SK-N-SH treated with all-trans-retinoic acid at 6 μM for 48 hours (cell line): Measurements from ENCODE around the gene MAN1A2.

Source experiments
- ATAC-seq: fragments of 200-7000 bp; cut with Tn5 transposase; 3 replicates; pipeline ENCODE4 v1.9.1; 2020; ENCODE audit warnings: mild to moderate bottlenecking, moderate library complexity
- BACH2 ChIP-seq: fragments of 250-450 bp; sonication (Bioruptor Pico); IDR thresholded peaks from 2 replicates; pipeline ENCODE4 v1.9.0; 2021; ENCODE audit warnings: mild to moderate bottlenecking, borderline replicate concordance
- CREB5 ChIP-seq: fragments of 250-450 bp; sonication (Bioruptor Pico); IDR thresholded peaks from 2 replicates; pipeline ENCODE4 v1.5.1; 2020; ENCODE audit warnings: low read depth, mild to moderate bottlenecking, moderate library complexity
- CSDC2 ChIP-seq: fragments of 250-450 bp; sonication (Bioruptor Pico); IDR thresholded peaks from 2 replicates; pipeline ENCODE4 v1.5.0; 2020; ENCODE audit warnings: mild to moderate bottlenecking, moderate library complexity
- ESRRG ChIP-seq: fragments of 250-450 bp; sonication (Bioruptor Pico); IDR thresholded peaks from 2 replicates; pipeline ENCODE4 v1.6.1; 2021; ENCODE audit warnings: mild to moderate bottlenecking
- ISL1 ChIP-seq: fragments of 250-450 bp; sonication (Bioruptor Pico); IDR thresholded peaks from 2 replicates; pipeline ENCODE4 v2.1.2; 2022; ENCODE audit warnings: mild to moderate bottlenecking, moderate library complexity
- OSR1 ChIP-seq: fragments of 250-450 bp; sonication (Bioruptor Pico); IDR thresholded peaks from 2 replicates; pipeline ENCODE4 v1.8.0; 2022; ENCODE audit warnings: moderate library complexity, mild to moderate bottlenecking, inconsistent platforms
- PPARA ChIP-seq: fragments of 250-450 bp; sonication (Bioruptor Pico); IDR thresholded peaks from 2 replicates; pipeline ENCODE4 v1.5.0; 2020; ENCODE audit warnings: mild to moderate bottlenecking, borderline replicate concordance
- RARB ChIP-seq: fragments of 250-450 bp; sonication (Bioruptor Pico); IDR thresholded peaks from 2 replicates; pipeline ENCODE4 v1.8.0; 2021; ENCODE audit warnings: mild to moderate bottlenecking, moderate library complexity
- SNAI2 ChIP-seq: fragments of 250-450 bp; sonication (Bioruptor Pico); IDR thresholded peaks from 2 replicates; pipeline ENCODE4 v1.5.0; 2020; ENCODE audit warnings: mild to moderate bottlenecking, moderate library complexity
- TCF4 ChIP-seq: fragments of 250-450 bp; sonication (Bioruptor Pico); IDR thresholded peaks from 2 replicates; pipeline ENCODE4 v1.8.0; 2021; ENCODE audit warnings: mild to moderate bottlenecking, moderate library complexity, borderline replicate concordance
- TOX ChIP-seq: fragments of 250-450 bp; sonication (Bioruptor Pico); IDR thresholded peaks from 2 replicates; pipeline ENCODE4 v1.8.0; 2021; ENCODE audit warnings: mild to moderate bottlenecking, moderate library complexity, borderline replicate concordance
- TSHZ2 ChIP-seq: fragments of 250-450 bp; sonication (Bioruptor Pico); IDR thresholded peaks from 2 replicates; pipeline ENCODE4 v1.5.0; 2020; ENCODE audit warnings: mild to moderate bottlenecking, moderate library complexity
- ZC3H10 ChIP-seq: fragments of 250-450 bp; sonication (Bioruptor Pico); IDR thresholded peaks from 2 replicates; pipeline ENCODE4 v1.5.1; 2021; ENCODE audit warnings: mild to moderate bottlenecking, moderate library complexity
- ZFP3 ChIP-seq: fragments of 250-450 bp; sonication (Bioruptor Pico); IDR thresholded peaks from 2 replicates; pipeline ENCODE4 v1.5.0; 2020; ENCODE audit warnings: mild to moderate bottlenecking, moderate library complexity
- ZFP30 ChIP-seq: fragments of 450-650 bp; formaldehyde crosslinking; IDR thresholded peaks from 2 replicates; pipeline ENCODE4 v1.5.0; 2022; ENCODE audit warnings: mild to moderate bottlenecking, moderate library complexity
- ZNF565 ChIP-seq: fragments of 450-650 bp; formaldehyde crosslinking; conservative IDR thresholded peaks from 2 replicates; pipeline ENCODE4 v1.5.0; 2020; ENCODE audit warnings: low read depth, mild to moderate bottlenecking, moderate library complexity
- ZNF70 ChIP-seq: fragments of 450-650 bp; formaldehyde crosslinking; IDR thresholded peaks from 2 replicates; pipeline ENCODE4 v1.5.0; 2020; ENCODE audit warnings: mild to moderate bottlenecking, moderate library complexity

Gene MAN1A2

GRCh38 chr1:117363571-117364048 lies 3.6 kb upstream of the MAN1A2 start:
- ATAC-seq = no peak
- TF ChIP-seq BACH2 (CRISPR knock-in tag) (no peak), OSR1 (CRISPR knock-in tag) (no peak), ZNF70 (CRISPR knock-in tag) (no peak), CSDC2 (CRISPR knock-in tag) (no peak)
- TF ChIP-seq, all 23 proteins: peak for 0

GRCh38 chr1:117364240-117364639 lies 3.0 kb upstream of the MAN1A2 start:
- no peak for ATAC-seq
- TF ChIP-seq CREB5 (CRISPR knock-in tag) = no peak

- TF ChIP-seq TSHZ2 (CRISPR knock-in tag) (no peak), PPARA (CRISPR knock-in tag) (no peak), ZC3H10 (CRISPR knock-in tag) (no peak)
- TF ChIP-seq, all 23 proteins: peak for 0
- no peak for ATAC-seq
Observed at GRCh38 chr1:117365350-117366176, 1.7 kb upstream of the MAN1A2 start.

GRCh38 chr1:117366177-117367045 lies 838 bp upstream of the MAN1A2 start:
- TF ChIP-seq PPARA (CRISPR knock-in tag) (no peak), SNAI2 (no peak), TOX (no peak), ZNF70 (CRISPR knock-in tag) (no peak), ISL1 (CRISPR knock-in tag) (no peak), TSHZ2 (CRISPR knock-in tag) (no peak), RARB (CRISPR knock-in tag) (no peak), CREB5 (CRISPR knock-in tag) (no peak), ZFP3 (CRISPR knock-in tag) (no peak), OSR1 (CRISPR knock-in tag) (no peak), TCF4 (CRISPR knock-in tag) (no peak), ESRRG (CRISPR knock-in tag) (no peak), ZNF565 (CRISPR knock-in tag) (no peak), ZFP30 (CRISPR knock-in tag) (no peak), BACH2 (CRISPR knock-in tag) (no peak)
- ATAC-seq = peak; percentile 70
